Posterior cingulate gyrus (tissue), 11 donors: ENCODE data around the gene GNAQ.
A peak's percentile ranks its signal among the peaks of the same experiment; 100 is the strongest.

Experiments used
- DNase-seq, 10 donors: peaks; one replicate each; pipeline versions ENCODE4 v3.0.0 to v3.0.0-alpha.2; 2020 to 2021; ENCODE audit warnings: mixed read lengths in 3 of 10
- intact Hi-C: fragments of 100-400 bp; cut with DNase I; formaldehyde crosslinking; loops from one replicate; pipeline ENCODE4 v1.15.1; 2023

GNAQ gene

DNA sequence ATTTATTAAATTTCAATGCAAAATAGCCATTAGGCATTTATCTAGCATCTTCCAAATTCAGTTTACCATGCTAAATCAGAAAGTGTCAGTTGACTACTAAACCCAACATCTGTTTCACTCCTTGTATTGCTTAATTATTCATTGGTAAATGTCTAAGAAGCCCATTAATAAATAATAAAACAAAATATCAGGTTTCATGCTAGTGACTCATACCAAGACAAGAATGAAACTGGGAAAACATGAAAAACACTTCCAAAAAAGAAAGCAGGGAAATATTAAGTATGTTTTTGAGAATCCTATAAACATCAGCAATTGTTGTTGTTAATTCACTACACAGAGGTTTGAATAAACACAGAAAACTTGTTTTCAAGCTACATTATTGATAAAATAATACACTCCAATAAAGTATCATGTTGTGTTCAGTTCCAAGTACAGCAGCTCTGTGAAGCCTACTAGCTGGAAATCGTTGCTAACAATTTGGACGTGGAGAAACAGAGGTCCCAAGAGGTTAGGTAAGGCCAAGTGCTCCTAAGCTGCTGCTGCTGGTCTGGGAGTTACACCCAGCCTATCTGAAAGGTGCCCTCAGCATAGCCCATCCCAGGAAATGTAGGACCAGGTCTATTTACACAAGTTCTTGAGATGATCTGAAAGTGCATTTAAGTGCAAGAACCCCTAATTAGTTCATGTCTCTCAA, 78.8 kb downstream of the GNAQ start:
- no peak for DNase-seq
- intact Hi-C loops: no loop called here

DNA sequence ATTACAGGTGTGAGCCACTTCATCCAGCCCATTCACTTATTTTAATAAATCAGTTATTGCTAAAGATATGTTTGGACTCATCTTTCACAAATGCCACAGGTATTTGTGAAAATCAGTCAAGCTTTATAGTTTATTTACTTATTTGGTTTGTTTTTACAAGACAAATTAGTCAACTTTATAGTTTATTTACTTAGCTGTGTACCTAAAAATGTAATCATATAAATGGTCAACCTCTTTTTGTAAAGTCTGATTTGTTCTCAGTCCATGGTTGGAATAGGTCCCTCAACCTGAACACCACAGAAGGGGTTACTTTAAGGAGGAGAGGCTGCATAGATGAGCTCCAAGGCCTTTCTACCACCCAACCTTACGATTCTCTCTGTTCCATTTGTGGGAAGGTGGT, 80.2 kb downstream of the GNAQ start:
- DNase-seq: no peak
- intact Hi-C loops: no loop called here

DNA sequence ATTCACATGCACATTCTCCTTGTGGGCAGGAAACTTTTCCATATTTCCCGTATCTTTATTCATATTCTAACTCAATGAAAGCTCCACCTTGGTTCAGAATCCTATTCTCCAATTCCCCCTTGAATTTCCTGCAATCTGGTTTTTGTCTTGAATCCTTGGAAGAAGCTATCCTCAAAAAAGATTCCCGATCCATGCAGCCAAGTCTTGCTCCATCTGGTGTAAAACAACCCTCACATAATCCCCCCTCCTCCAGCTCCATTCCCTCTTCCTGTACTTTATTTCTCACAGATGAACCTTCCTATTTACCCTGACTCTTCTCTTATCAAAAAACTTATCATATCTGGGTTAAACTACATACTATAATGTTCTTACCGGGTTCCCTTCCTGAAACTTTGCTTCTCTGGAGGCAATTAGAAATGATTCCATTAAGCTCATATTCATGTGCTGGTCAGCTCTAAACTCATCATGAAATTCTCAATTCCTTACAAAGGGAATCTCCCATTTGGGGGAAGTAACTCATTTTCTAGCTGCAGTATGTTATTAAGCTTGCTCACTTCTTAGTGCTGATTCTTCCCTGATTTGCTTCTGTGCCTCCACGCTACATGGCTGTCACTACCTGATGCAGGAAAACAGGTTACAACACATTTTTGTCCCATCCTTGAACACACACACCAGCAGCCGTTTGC, 81.7 kb downstream of the GNAQ start:
- no peak for DNase-seq
- intact Hi-C loops: no loop called here

DNA sequence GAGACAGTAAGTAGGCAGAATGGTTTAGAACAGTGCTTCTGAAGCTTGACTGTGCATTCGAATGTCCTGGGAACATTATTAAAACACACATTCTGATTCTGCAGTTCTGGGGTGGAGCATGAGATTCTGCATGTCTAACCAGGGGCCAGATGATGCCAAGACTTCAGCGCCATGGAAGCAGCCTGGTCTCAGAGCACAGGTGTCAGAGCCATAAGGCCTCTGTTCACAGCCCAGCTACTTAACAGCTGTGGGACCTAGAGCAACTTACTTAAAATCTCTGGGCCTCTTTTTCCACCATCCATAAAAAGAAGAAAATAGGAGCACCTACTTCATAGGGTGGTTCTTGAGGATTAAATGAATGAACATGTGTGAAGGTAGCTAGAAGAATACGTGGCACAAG, 84.0 kb downstream of the GNAQ start:
- intact Hi-C loops: no loop called here
- no peak for DNase-seq

DNA sequence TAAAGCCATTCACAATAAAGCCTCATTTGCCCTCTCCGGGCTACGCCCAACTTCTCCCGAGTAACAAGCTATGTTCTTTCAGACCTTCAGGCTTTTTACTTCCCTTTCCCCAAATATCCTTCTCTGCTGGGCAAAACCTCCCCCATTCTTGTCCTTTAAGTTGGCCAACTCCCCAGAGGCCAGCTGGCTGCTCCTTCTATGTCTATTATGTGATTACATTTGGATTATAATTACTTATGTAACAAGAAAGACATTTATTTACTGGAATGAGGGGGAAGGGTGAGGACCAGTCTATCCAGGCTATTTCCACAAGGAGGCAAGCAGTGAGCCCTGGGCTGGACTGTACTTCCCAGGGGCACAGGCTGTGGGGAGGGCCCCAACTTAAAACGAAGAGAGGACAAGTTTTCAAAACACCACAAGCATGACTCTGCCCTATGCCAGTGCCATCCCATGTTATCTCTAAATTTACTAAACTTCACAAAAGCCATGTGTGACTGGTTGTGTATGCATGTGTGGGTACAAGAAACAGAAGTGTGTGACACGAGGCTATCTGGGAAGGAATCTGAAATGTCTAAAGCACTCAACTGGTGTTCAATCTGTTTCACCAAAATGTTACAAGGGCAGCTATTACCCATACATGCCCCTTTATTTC, 84.5 kb downstream of the GNAQ start:
- intact Hi-C loops: no loop called here
- DNase-seq: peak in 2 of 10 donors; percentile 11 to 14

DNA sequence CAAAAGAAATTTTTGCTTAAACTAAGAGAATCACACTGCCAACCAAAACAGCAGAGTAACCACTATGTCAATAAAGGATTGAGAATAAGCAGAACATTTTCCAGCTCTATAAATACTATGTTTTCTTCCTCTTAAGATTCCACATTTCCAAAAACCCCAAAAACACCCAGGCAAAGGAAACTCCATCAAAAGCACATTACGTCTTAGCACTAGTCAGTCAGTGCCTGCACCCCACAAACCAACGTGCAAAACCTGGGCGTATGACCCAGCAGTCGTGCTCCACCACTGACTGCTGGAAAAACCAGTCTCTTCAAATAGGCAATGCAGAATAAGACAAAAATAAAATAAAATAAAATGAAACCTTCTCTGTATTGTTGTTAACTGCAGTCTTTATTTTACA, 85.3 kb downstream of the GNAQ start:
- intact Hi-C loops: no loop called here
- no peak for DNase-seq

DNA sequence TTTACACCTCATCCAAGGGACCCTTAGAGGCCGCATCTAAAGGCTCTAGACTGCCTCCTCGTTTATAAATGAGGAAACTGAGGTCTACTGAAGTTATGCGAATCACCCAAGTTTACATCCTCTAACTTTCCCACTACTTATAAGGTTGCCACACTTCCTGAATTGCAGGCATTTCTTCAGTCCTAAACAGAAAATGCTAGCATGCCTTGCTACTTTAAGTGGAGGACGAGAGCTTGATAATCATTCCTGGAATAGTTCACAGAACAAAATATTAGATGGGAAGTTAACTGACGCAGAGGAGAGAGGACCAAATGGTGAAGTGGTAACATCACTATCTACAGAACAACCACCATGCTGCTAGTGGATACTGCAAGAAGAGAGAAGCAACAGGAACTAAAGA, 85.8 kb downstream of the GNAQ start:
- no peak for DNase-seq
- intact Hi-C loops: no loop called here

DNA sequence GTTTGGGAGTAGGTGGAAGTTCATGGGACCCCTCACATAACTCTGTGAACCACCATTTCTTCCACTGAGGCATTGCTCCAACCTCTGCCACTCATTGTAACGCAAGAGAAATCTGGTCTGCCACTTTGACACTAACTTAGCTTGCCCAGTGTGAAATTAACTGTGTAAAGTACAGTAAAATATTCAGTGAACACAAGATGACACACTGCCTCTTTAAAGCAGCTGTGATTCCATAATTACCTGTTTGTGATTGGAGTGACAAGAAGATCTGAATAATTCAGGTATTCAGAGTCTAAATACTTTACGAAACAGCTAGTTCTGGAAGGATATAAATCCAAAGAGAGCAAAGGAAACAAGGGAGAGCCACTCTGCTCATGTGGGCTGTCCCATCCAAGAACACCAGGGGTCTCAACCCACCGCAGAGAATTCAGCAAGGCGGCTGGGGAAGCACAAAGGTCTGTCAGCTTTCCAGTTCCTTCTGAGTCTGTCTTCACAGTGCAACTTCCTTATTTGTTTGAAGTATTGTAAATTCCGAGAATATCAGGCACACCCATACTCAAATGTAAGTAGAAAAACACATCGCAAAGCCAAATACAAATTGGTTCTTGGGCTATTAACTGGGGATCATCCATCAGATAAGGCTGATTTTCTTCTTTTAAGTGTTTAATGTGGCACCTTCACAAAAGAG, 86.9 kb downstream of the GNAQ start:
- no peak for DNase-seq
- intact Hi-C loops: no loop called here

DNA sequence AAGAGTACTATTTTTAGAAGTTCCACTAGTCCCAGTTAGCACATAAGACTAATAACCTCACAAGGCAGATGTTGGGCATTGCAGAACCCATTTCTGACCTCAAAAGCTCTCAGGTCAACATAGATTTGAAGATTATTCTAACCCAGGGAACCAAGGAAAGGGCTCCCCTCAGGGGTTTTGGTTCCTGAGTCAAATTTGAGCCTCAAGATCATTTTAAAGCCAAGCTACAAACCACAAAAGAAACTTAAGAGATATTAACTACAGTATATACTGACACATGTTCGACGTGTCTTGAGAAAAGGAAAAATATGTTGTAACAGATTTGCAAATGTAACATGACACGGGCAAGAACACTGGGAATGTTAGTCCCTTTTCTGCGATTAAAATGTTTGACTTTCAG, 88.6 kb downstream of the GNAQ start:
- intact Hi-C loops: no loop called here
- DNase-seq: no peak

DNA sequence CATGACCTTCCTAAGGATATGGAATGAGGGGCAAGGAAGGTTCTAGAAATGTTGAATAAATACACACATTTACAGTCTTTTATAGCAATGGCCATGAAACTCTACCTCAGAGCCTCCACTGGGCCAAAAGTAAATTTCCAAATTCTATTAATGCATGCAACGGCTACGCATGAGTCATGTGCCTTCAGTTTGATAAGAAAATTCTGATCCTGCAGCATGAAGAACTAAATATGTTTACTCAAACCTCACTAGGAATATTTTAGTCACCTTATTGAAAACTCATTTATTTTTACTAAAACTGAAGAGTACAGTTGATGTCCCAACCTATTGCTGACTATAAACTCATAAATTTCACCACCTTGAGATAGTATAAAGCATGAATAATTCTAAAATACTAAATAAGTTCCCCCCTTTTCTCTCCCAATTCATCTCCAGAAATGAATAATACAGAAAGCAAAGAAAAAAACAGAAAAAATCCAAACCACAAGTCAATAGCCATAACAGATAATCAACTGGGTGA, 92.4 kb downstream of the GNAQ start:
- DNase-seq: no peak
- intact Hi-C loops: no loop called here

DNA sequence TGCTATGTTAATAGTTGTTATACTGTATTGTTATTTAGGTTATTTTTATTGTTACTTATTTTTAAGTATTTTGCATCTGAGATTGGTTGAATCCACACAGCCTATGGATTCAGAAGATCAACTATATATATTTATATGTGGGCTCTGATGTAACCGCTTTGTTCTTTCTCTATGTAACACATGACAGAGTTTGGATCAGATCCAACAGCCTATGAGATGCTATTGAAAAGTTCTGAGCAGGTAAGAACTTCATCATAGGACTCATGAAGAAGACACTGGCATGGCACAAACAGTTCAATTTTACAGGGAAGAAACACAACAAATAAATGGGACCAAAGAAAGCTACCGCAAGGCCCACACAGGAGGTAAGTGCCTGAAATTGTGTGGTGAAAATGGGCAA, 93.4 kb downstream of the GNAQ start:
- no peak for DNase-seq
- intact Hi-C loops: no loop called here

DNA sequence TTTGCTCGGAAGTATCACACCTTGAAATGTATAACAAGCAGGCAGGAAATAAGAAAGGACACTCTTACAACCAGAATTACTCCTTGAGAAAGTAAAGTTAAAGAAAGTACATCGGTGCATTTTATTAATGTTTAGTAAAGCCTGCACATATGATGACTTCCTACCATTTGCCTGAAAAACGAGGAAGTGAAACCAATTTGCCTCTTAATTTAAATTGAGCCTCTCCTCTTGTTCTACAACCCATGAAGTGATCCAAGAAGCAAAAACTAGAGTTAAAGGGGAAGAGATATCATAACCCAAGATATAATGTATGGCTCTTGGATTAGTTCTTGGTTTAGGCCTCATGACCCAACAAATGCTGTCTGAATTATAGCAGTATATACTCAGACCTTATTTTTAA, 95.6 kb downstream of the GNAQ start:
- no peak for DNase-seq
- intact Hi-C loops: no loop called here

DNA sequence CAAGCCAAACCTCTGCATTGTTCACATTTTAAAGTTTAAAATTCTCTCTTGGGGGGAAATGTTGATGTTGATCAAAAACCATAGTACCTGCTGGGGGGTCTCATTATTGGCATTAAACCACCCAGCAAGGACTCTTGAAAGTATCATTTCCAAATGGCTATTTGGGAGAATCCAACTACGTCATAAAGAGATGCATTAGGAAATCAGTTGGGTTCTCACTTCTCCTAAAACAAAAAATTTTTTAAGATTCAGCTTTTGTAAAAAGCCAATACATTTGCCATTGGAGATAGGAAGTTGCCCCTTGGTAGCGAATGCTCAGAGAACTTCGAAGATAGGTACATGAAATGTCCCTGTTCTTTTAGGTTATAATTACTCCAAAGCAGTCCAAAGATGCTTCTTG, 96.4 kb downstream of the GNAQ start:
- intact Hi-C loops: no loop called here

DNA sequence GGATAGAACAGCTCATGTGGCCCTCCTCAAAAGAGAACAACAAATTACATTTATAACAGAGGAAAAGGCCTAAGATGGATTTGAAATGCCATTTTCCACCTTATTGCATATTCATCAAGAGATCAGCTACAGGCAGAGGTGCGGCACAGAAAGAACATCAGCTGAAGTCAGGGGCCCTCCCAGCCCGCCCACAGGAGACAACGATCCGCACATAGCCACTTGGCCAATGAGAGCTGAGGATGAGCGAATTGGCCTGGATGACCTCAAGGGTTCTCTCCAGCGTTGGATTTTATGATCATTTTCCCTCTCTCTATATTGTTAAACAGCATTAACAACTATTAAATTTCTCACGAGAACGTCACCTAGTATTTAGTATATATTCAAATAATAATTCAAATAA, 97.6 kb downstream of the GNAQ start:
- no peak for DNase-seq
- intact Hi-C loops: no loop called here

More for the DNA sequence above, 96.4 kb downstream of the GNAQ start:
- no peak for DNase-seq

DNA sequence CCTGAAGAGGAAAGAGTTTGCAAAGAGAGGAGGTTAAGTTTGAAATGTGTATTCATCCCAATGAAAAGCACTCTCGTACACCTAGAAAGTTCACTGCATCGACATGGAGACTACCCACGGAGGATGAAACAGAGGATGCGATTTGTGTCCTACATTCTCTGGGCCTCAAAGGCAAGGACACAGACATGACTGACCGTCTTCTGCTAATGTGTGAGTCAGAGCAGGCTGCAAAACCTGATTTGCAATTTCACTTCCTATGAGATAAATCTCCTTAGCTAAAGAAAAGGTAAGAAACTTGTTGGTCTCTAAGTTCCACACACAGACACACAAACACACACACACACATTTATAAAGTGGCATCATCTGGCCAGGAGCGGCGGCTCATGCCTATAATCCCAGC, 98.6 kb downstream of the GNAQ start:
- intact Hi-C loops: no loop called here
- DNase-seq: no peak

DNA sequence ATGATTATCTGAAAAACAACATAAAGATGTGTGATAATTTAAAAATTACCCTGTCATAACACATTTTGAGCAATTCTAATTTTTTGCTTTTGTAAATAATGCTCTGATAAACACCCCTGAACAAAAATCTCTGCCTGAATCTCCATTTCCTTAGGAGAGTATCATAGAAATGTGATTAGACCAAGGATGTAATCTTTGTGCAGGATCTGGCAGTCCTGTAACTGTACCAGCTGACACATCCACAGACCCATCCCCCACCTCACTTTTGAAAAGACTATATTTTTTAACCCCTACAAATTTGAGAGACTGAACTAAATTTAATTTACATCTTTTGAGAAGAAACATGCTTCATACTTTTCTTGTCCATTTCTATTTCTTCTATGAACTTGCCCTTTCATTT, 101.7 kb downstream of the GNAQ start:
- DNase-seq: no peak
- intact Hi-C loops: no loop called here

DNA sequence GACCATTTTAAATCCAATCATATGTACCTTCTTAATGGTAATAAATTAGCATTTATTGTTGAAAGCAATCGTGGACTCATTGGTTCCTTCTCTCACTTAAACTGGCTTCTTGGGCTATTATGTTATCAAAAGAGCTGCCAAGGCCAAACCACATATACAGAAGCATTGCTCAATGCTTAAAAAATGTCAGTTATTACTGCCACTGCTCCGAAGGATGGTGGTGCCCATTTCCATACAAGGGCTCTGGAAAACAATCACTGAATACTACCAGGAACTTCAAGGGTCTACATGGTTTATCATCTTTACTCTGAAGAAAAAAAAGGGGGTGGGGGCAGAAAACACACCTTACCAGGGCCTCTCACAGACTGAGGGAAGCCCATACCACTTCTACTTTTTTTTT, 104.3 kb downstream of the GNAQ start:
- intact Hi-C loops: no loop called here
- DNase-seq: no peak

DNA sequence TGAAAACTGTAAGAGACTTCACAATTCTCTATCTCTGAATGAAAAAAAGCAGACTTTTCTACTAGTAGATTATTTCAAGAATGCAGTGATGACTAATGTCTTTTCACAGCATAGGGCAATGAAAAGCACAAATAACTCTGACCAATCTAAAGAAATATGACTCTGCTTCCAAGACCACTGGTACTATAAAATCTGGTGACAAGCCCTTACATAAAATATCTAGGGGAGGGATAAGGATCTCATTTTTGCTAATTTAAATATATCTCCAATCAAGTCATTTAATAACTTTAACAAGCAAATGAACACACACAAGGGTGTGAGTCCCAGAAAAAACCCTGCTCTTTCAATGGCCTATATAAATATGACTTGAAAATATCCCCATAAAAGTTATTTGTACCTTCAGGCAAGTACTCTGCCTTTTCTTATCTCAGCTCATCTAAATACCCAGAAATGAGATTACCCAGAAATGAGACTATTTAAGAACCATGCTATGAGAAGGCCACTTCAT, 105.2 kb downstream of the GNAQ start:
- no peak for DNase-seq
- intact Hi-C loops: no loop called here

DNA sequence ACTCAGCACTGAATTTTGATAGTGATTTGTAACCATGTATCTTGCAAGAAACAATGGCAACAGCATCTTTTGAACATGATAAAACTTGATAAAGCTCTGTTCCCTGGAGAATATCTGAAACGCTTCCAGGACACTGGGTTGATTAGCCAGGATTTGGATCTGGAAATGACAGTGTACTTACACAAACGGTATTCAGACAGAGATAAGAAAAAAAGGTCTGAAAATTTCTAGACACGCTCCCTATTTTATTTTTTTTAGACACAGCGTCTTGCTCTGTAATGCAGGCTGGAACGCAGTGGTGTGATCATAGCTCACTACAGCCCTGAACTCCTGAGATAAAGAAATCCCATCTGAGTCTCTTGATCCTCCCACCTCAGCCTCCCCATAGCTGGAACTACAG, 109.0 kb downstream of the GNAQ start:
- intact Hi-C loops: no loop called here
- no peak for DNase-seq

DNA sequence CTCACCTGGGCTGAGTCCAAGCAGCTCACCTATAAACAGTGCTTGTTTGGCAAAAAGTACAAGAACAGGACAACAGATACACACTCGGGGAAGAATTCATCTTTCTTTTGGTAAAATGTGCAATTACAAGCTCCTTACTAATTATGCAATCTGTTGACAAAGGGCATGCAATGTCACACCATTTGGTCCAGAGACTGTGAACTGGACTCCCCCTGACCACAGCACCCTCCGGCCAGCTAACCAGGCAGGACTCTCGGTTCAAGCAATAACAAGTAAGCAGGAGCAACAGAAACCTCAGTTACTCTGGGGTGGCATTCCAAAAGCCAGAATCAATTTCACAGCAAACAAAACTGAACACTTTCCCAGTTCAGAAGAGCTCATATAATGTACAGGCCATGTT, 113.8 kb downstream of the GNAQ start:
- intact Hi-C loops: no loop called here
- DNase-seq: no peak

DNA sequence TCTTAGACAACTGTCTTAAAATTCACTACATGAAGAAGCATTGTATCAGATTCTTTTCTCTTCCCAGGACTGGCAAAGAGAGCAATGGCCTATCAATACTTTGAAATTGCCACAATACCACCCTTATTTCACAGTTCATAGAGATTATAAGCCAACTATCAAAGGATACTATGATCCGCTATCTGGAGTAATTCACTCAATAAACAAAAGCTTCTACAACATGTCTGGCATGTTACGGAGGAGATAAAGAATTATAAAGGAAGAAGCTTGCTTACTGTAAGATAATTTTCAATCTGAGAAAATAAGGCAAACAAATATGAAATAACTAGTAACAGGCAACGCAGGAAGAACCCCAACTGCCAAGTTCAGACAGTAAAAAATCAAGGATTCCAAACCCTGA, 114.8 kb downstream of the GNAQ start:
- intact Hi-C loops: no loop called here
- no peak for DNase-seq
